ENCODE measurements around the gene BTBD2. TPM values are rescaled to one million over a fixed set of nuclear protein-coding genes. Genes with fewer than 3 reads are reported as not detected.
A peak's percentile ranks its signal among the peaks of the same experiment; 100 is the strongest.

BTBD2 gene
- total and polyA plus RNA-seq, 2 of the 13 experiments (the other 11 are each of a cell fraction or from before 2014, with no cell fraction given) = 28.1 to 45.3 TPM

DNA sequence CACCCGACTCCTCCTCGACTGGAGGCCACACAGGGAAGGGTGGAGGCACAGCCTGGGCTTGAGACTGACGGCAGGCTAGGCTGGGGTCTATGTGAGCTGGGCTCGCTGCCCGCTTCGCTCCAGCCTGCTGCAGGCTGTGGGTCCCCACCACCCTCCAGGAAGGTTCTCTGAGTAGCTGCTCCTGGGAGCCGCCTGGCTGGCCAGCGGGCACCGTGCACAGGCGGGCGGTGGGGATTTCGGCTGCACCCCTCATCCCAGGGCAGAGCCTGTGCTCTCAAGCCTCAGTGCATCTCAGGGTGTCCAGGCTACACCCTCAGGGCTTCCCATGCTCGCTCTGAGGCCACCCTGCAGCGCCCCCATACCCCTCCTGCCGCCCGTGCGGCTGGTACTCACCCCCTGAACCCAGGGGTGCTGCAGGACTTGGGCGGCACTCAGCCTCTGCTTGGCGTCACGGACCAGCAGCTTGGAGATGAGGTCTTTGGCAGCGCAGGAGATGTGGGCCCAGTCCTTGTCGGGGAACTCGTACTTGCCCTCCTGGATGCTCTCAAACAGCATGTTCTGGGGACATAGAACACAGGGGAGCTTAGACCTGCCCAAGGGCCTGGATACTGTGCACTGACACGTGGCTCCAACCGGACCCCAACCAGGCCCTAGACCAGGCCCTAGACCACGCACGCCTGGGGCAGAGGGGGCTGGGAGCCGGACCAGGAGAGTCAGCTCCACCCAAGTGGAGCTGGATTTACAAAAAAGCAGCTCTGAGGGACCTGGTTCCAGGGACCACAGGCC is 25.3 kb upstream of the BTBD2 start:
- intact Hi-C loops (cut with micrococcal nuclease; ENCODE audit: unreplicated experiment) = no loop called here
- in situ Hi-C loops (cut with HindIII; ENCODE audit: extremely low pct_ligation_motif_present, low pct_unique_long_range_greater_than_20kb) = no loop called here
- 99% methylated on average over 14 of the region's 28 CpGs for WGBS (ENCODE audit: low lambda C conversion rate)
- FAIRE-seq (no peak), ATAC-seq (no peak; the same call in 2 of the 3 replicates), DNase-seq (ENCODE audit: low spot score) (no peak)
- no TSS peak for BruUV-seq (replicated peaks)
- no peaks in the 10 kb centered on the region for H3K9me3 ChIP-seq (ENCODE audit: low read length)
- peaks cover 19 to 47% of the 10 kb centered on the region in 2 experiments for H3K36me3 ChIP-seq (replicated peaks in 1 of 2; ENCODE audit: control insufficient read depth in 1 of 2, insufficient read depth in 2 of 2, low read length in 2 of 2)
- no peak overlapping the region for H2AFZ ChIP-seq (ENCODE audit: low read length)
- no peak overlapping the region for H3K27ac ChIP-seq (ENCODE audit: extremely low read length, insufficient read depth, low read length)
- 0 out of 2 replicates have a peak, but pooled peaks cover 8% of the 10 kb centered on the region for H4K20me1 ChIP-seq (ENCODE audit: insufficient read depth, low read length)
- POLR2A ChIA-PET = interaction anchor here (1.5 to 2.6 kb wide), 3 partner anchors 11 to 20 kb away, joined by 5 to 7 read pairs (median 5); no protein-coding TSS in a partner anchor
- peak; percentile 30; the same call in 1 of the 2 replicates for TF ChIP-seq POLR2G (IDR thresholded peaks at IDR 0.05; ENCODE audit: low read depth, low read length)
- peak; percentile 56; the same call in 1 of the 2 replicates for TF ChIP-seq RBFOX2 (IDR thresholded peaks at IDR 0.05; ENCODE audit: low read depth, low read length)
- no peak for TF ChIP-seq RBAK (CRISPR knock-in tag; IDR thresholded peaks at IDR 0.05)
- no peak for TF ChIP-seq ZFP1 (CRISPR knock-in tag; IDR thresholded peaks at IDR 0.05)
- no peak for TF ChIP-seq ZNF20 (CRISPR knock-in tag; IDR thresholded peaks at IDR 0.05)
- TF ChIP-seq DNMT3B (CRISPR knock-in tag; conservative IDR thresholded peaks at IDR 0.05) = no peak
- no peak for TF ChIP-seq ZNF10 (CRISPR knock-in tag; IDR thresholded peaks at IDR 0.05; ENCODE audit: borderline replicate concordance, low read depth)
- H3K4me2 ChIP-seq (ENCODE audit: low read depth, low read length) = no peak overlapping the region
- no peaks in the 10 kb centered on the region for H3K79me2 ChIP-seq (ENCODE audit: insufficient read depth, low read length)
- CTCF ChIA-PET (ENCODE audit: low intra/inter-chr PET ratio, low total read pairs) = no interaction called here
- no peak overlapping the region for H3K9ac ChIP-seq (ENCODE audit: insufficient read depth, low read depth, low read length)
- H3K4me3 ChIP-seq (replicated peaks in 1 of 3; ENCODE audit: insufficient read depth in 1 of 3, low read depth in 2 of 3, low read length in 3 of 3) = no peak overlapping the region
- no peaks in the 10 kb centered on the region for H3K4me1 ChIP-seq (ENCODE audit: insufficient read depth, low read length)
- no peaks in the 10 kb centered on the region for H3K27me3 ChIP-seq (ENCODE audit: control insufficient read depth in 1 of 2, insufficient read depth in 2 of 2, low read length in 2 of 2)

All from HepG2 (cell line).